HepG2 (cell line): ENCODE measurements around the gene SLC44A4. TPM values are rescaled to one million over a fixed set of nuclear protein-coding genes. Genes with fewer than 3 reads are reported as not detected.

Experiments used
- CENPT ChIP-seq: sonication (generic); formaldehyde crosslinking; IDR thresholded peaks from 2 replicates; pipeline ENCODE4 v1.8.0; 2022; ENCODE audit warnings: low read depth, mild to moderate bottlenecking, moderate library complexity, missing genetic modification reagents
- PATZ1 ChIP-seq: sonication (generic); formaldehyde crosslinking; IDR thresholded peaks from 2 replicates; pipeline ENCODE4 v1.4.0; 2020; ENCODE audit warnings: missing genetic modification reagents
- THAP9 ChIP-seq: sonication (generic); formaldehyde crosslinking; IDR thresholded peaks from 2 replicates; pipeline ENCODE4; 2020; ENCODE audit warnings: missing genetic modification reagents, mild to moderate bottlenecking, borderline replicate concordance
- ZNF235 ChIP-seq: sonication (generic); formaldehyde crosslinking; IDR thresholded peaks from 2 replicates; pipeline ENCODE4 v1.8.1; 2023; ENCODE audit warnings: mild to moderate bottlenecking, missing genetic modification reagents, borderline replicate concordance
- ZNF329 ChIP-seq: sonication (generic); formaldehyde crosslinking; IDR thresholded peaks from 2 replicates; pipeline ENCODE4 v1.9.0; 2021; ENCODE audit warnings: low read depth, mild to moderate bottlenecking, missing genetic modification reagents
- ZNF484 ChIP-seq: sonication (generic); formaldehyde crosslinking; IDR thresholded peaks from 2 replicates; pipeline ENCODE4 v1.5.1; 2020; ENCODE audit warnings: mild to moderate bottlenecking, low read depth, missing genetic modification reagents, borderline replicate concordance
- ZNF652 ChIP-seq: IDR thresholded peaks from 2 replicates; pipeline ENCODE4 v1.6.1; 2016; ENCODE audit warnings: low read depth, borderline replicate concordance
- polyA plus RNA-seq, 8 experiments: library from polyadenylated mRNA; depleted of rRNA in 3 of 8; stranded (reverse) in 7 of 8; unstranded in 1 of 8; fragments of >200 nt; fragmentation: Illumina TruSeq in 4 of 8; extraction: Trizol in 4 of 8; gene quantifications; 2 replicates each; pipeline versions ENCODE4 v1.2.1 to v1.2.3, GENCODE V29; 2011 to 2016; ENCODE audit warnings: low read depth in 4 of 8, missing spikeins in 1 of 8, mixed read lengths in 1 of 8; ENCODE audit not compliant: insufficient read depth in 1 of 8
- total RNA-seq, 5 experiments: library from RNA; depleted of rRNA; stranded (reverse); fragments of >200 nt; fragmentation: Illumina TruSeq; extraction: Trizol; gene quantifications; 2 replicates each; pipeline ENCODE4 v1.2.3, GENCODE V29; 2016; ENCODE audit warnings: low read depth in 1 of 5

The SLC44A4 gene
- total and polyA plus RNA-seq, 2 of the 13 experiments (the other 11 are each of a cell fraction or from before 2014, with no cell fraction given), result 3.5 to 5.9 TPM

- TF ChIP-seq PATZ1 (CRISPR knock-in tag) (no peak), ZNF652 (no peak), ZNF484 (CRISPR knock-in tag) (no peak), CENPT (CRISPR knock-in tag) (no peak), THAP9 (CRISPR knock-in tag) (no peak), ZNF235 (CRISPR knock-in tag) (no peak), ZNF329 (CRISPR knock-in tag) (no peak)
These were observed 7.6 kb downstream of the SLC44A4 start (continued) for GRCh38 chr6:31871046-31871659.
